Astrocyte of the cerebellum (primary cell): ENCODE data around the gene ZBTB20.

Experiments
- DNase-seq: peaks from one replicate; pipeline ENCODE4 v3.0.0-alpha.2; 2011; ENCODE audit warnings: low read depth
- H3K4me3 ChIP-seq: 2 replicates; pipeline ENCODE4 v1.5.1; 2011; ENCODE audit warnings: mild to moderate bottlenecking, low read depth, low read length, moderate library complexity
- CTCF ChIP-seq: IDR thresholded peaks from 2 replicates; pipeline ENCODE4 v1.5.1; 2012; ENCODE audit warnings: low read length, low read depth, moderate library complexity, mild to moderate bottlenecking; ENCODE audit errors: missing control alignments
- in situ Hi-C: cut with HindIII; loops from 2 replicates; pipeline ENCODE4 v1.10.0; 2017; ENCODE audit warnings: low sequenced_read_pairs

The ZBTB20 gene

GRCh38 chr3:114418107-114418506 is 729.0 kb downstream of the ZBTB20 start:
- in situ Hi-C loops = no loop called here
- H3K4me3 ChIP-seq = no peak overlapping the region
- no peak for DNase-seq
- TF ChIP-seq CTCF = no peak

- DNase-seq = no peak
- TF ChIP-seq CTCF = no peak
- in situ Hi-C loops = no loop called here
- no peak overlapping the region for H3K4me3 ChIP-seq
Observed at GRCh38 chr3:114417675-114418074, 729.4 kb downstream of the ZBTB20 start.

- no peak overlapping the region for H3K4me3 ChIP-seq
Observed at GRCh38 chr3:114417265-114417664, 729.8 kb downstream of the ZBTB20 start.

GRCh38 chr3:114411811-114412803 is 735.0 kb downstream of the ZBTB20 start:
- in situ Hi-C loops = no loop called here
- peak; percentile 19 for TF ChIP-seq CTCF
- no peak overlapping the region for H3K4me3 ChIP-seq
- DNase-seq = no peak

More at GRCh38 chr3:114417265-114417664, 729.8 kb downstream of the ZBTB20 start:
- in situ Hi-C loops = no loop called here
- no peak for DNase-seq
- no peak for TF ChIP-seq CTCF

GRCh38 chr3:114411190-114411668 is 735.9 kb downstream of the ZBTB20 start:
- peak; percentile 53 for DNase-seq
- in situ Hi-C loops = no loop called here
- H3K4me3 ChIP-seq = no peak overlapping the region
- no peak for TF ChIP-seq CTCF

- DNase-seq = no peak
- H3K4me3 ChIP-seq = no peak overlapping the region
- in situ Hi-C loops = no loop called here
- no peak for TF ChIP-seq CTCF
Observed at GRCh38 chr3:114408736-114409670, 738.1 kb downstream of the ZBTB20 start.
